A549 (cell line): Measurements from ENCODE around the gene AIMP2.

ENCODE experiments used
- CHD4 ChIP-seq: fragments of 200-600 bp; sonication (generic); IDR thresholded peaks from 2 replicates; pipeline ENCODE4 v1.6.1; 2016; ENCODE audit warnings: antibody characterized with exemption, mild to moderate bottlenecking, borderline replicate concordance
- CTCF ChIP-seq: fragments of >200 bp; sonication (Bioruptor Twin); formaldehyde crosslinking; IDR thresholded peaks from 3 replicates; pipeline ENCODE4 v1.5.1; 2016
- EP300 ChIP-seq, 2 experiments: fragments of >200 bp; sonication (Bioruptor Twin); formaldehyde crosslinking; IDR thresholded peaks; 2 replicates in 1 of 2; 3 replicates in 1 of 2; pipeline ENCODE4 v1.6.1; 2016 to 2017
- ESRRA ChIP-seq: fragments of 150-350 bp; IDR thresholded peaks from 2 replicates; pipeline ENCODE4 v1.6.1; 2014; ENCODE audit warnings: mild to moderate bottlenecking, low read length, borderline replicate concordance
- JUN ChIP-seq, 2 experiments: fragments of >200 bp; sonication (Bioruptor Twin); formaldehyde crosslinking; IDR thresholded peaks; 2 replicates in 1 of 2; 3 replicates in 1 of 2; pipeline ENCODE4 v1.6.1; 2016 to 2017
- MYC ChIP-seq: IDR thresholded peaks from 2 replicates; pipeline ENCODE4 v1.6.1; 2012; ENCODE audit warnings: mild to moderate bottlenecking, inconsistent platforms, low read length, improper control_type of control experiment, borderline replicate concordance
- POLR2A ChIP-seq: IDR thresholded peaks from 2 replicates; pipeline ENCODE4 v1.6.1; 2012; ENCODE audit warnings: mild to moderate bottlenecking, low read length
- POLR2AphosphoS2 ChIP-seq: conservative IDR thresholded peaks from 2 replicates; pipeline ENCODE4 v1.6.1; 2012; ENCODE audit warnings: low read length, improper control_type of control experiment, inconsistent platforms
- REST ChIP-seq: fragments of 200-600 bp; sonication (generic); IDR thresholded peaks from 2 replicates; pipeline ENCODE4 v1.6.1; 2016; ENCODE audit warnings: antibody characterized with exemption, mild to moderate bottlenecking, moderate library complexity
- RFX5 ChIP-seq: fragments of 450-650 bp; IDR thresholded peaks from 2 replicates; pipeline ENCODE4 v1.7.1; 2014; ENCODE audit warnings: antibody characterized with exemption, mild to moderate bottlenecking, moderate library complexity
- SMC3 ChIP-seq: fragments of >200 bp; sonication (Bioruptor Twin); formaldehyde crosslinking; IDR thresholded peaks from 3 replicates; pipeline ENCODE4 v1.6.1; 2018; ENCODE audit warnings: inconsistent platforms
- ZFP36 ChIP-seq: fragments of 450-650 bp; IDR thresholded peaks from 2 replicates; pipeline ENCODE4 v1.6.1; 2014; ENCODE audit warnings: borderline replicate concordance; ENCODE audit not compliant: partially characterized antibody
- TF ChIP-seq, protein P1 (sequence below): IDR thresholded peaks from 2 replicates; pipeline ENCODE4 v1.6.1; 2012

DNA sequence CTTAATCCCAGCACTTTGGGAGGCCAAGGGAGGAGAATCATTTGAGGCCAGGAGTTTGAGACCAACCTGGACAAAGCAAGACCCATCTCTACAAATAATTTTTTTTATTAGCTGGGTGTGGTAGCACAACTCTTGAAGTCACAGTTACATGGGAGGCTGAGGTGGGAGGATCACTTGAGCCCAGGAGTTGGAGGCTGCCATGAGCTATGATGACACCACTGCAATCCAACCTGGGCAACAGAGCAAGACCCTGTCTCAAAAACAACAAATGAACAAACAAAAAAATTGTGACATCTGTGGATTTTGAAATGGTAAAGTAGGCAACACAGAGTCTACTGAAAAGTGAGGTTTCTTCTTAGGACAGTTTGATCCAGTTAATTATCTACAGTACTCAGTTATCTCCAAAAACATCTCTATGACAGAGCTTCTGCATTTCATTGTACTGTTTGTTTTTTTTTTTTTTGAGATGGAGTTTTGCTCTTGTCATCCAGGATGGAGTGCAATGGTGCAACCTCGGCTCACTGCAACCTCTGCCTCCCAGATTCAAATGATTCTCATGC, 18.8 kb downstream of the AIMP2 start:
- TF ChIP-seq CTCF (no peak), ESRRA (no peak), JUN (IDR thresholded peaks at IDR 0.05) (no peak), CHD4 (no peak), POLR2A (no peak), SMC3 (no peak), ZFP36 (no peak), EP300 (IDR thresholded peaks at IDR 0.05) (no peak), RFX5 (no peak), REST (no peak), POLR2AphosphoS2 (no peak), MYC (no peak)
- TF ChIP-seq, protein P1, sequence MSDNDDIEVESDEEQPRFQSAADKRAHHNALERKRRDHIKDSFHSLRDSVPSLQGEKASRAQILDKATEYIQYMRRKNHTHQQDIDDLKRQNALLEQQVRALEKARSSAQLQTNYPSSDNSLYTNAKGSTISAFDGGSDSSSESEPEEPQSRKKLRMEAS, result no peak
